Measurements from ENCODE around the gene KDELR1. TPM values are rescaled to one million over a fixed set of nuclear protein-coding genes. Genes with fewer than 3 reads are reported as not detected.

Gene KDELR1
- 63.7 and 116 TPM in 2 replicates for total RNA-seq

DNA sequence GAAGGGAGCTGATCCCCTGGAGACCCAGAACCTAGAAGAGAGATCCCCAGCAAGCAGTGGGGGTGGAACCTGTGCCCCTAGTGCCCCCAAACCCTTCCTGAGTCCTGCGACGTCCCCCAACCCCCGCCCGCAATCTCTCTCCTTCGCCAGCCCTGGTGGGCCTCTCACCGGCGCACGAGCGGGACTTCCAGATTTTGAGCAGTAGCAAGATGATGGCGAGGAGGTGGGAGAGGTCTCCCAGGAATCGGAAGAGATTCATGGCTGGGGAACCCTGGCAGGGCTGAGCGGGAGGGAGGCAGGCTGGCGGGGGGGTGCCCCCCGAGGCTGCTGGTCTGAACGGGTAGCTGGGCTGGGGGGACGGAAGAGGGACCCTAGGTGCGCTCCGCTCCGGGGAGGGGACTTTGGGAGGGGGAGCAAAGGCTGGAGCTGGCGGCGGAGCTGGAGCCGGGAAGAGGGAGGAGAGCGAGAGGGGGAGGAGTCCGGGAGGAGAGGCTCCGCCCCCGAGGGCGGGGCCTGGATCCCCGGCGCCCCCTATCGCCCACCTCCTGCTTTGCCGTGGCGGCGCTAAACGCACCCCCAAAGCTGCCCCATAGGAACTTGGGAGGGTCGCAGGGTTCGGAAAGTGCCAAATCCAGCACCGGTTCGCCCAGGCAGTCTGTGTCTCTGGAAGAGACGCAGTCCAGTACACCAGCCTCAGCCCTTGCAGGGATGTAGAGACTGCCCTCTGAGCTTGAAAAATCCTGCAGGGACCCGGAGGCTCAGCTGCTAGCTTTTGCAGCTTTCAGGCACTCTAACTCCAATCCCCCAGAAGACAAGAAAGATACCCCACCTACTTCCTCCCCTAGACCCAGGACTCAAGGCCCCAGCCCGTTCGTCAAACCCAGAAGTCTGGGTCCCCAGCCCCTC, at the start of gene KDELR1:
KDELR1 (minus strand) TSS at position 452 of the 906 bp plus-strand sequence; CDS start at position 259, 193 bp downstream.
- DNase-seq (ENCODE audit: low read depth) = peak; percentile 13

DNA sequence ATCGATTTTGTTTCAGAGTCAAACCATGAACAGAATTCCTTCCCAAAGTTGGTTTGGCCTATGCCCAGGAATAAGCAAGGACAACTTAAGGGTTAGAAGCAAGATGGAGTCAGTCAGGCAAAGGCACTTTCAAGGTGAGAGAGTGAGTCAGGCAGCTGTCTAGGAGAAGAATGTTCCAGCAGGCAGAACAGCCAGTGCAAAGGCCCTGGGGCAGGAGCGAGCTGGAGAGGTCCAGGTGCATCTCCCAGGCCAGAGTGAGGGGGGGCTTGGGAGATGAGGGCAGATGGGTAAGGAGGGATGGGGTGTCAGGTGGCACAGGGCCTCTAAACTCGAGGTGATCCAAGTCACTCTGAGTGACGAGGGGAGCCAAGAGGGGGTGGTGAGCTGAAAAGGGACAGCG, 45.2 kb upstream of the KDELR1 start:
- no peak for DNase-seq (ENCODE audit: low read depth)

DNA sequence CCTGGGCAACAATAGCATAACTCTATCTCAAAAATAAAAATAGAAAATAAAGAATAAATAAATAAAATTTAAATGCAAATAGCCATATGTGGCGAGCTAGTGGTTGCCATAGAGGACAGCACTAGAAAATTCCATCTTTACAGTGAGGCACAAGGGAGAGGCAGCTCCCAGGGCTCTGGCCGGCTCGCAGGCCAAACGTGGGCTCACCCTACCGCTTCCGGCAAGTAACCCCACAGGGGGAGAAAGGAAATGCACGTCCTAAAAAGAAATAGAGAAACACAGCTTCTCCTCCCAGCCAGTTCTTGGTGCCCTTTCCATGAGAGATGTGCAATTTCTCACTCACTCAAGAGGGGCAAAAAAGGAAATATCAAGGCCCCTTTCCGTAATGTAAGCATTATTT, 42.0 kb upstream of the KDELR1 start:
- DNase-seq (ENCODE audit: low read depth) = no peak

DNA sequence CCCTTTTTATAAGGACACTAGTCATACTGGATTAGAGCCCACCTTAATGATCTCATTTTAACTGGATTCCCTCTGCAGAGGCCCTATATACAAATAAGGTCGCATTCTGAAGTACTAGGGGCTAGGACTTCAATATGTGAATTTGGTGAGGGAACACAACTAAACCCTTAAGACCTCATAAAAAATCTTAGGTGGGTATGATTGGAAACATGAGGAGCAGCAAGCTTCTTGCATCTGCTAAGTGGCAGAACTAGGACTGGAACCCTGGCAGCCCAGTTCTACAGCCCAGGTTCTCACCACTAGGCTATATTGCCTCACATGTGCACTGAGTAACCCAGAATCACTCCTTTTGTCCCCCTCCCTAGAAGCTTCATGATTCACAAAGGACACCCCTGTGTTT, 37.3 kb upstream of the KDELR1 start:
- no peak for DNase-seq (ENCODE audit: low read depth)

DNA sequence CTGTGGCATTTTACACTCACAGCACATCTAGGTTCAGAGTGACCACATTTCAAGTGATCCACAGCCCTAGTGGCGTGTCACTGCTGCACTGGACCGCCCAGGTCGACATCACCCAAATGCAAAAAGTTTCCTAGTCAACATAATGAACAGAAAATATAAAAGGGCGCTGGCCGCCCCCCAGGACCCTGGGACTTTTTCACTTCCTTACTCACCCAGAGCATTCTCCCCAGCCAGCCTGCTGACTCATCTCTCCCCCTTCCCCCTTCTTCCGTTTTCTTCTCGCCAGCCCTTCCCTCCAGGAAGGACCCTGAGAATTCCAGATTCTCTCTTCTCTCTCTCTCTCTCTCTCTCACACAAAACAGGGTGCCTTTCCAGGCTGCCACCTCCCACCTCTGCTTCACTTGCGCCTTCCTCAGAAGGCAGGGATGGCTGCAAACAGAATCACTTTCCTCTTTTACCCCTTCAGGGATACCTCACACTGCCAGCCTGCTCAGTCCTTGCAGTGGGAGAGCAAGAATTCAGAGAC, 33.4 kb upstream of the KDELR1 start:
- DNase-seq (ENCODE audit: low read depth) = peak; percentile 69

DNA sequence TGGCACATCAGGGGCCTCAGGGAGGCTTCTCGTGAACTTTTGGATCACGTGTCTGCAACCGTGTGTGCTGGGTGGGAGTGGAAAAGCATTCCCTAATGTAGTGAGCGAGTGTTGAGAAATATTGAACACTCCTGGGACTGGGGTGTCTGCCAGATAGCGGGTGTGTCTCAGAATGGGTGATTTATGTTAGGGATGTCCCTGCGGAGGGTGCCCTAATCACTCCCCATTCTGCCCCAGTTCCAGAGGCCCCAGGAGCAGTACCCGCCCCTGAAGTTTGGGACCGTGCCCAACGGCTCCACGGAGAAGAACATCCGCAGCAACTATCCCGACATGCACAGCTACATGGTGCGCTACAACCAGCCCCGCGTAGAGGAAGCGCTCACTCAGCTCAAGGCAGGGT, 30.2 kb upstream of the KDELR1 start:
- DNase-seq (ENCODE audit: low read depth) = no peak

DNA sequence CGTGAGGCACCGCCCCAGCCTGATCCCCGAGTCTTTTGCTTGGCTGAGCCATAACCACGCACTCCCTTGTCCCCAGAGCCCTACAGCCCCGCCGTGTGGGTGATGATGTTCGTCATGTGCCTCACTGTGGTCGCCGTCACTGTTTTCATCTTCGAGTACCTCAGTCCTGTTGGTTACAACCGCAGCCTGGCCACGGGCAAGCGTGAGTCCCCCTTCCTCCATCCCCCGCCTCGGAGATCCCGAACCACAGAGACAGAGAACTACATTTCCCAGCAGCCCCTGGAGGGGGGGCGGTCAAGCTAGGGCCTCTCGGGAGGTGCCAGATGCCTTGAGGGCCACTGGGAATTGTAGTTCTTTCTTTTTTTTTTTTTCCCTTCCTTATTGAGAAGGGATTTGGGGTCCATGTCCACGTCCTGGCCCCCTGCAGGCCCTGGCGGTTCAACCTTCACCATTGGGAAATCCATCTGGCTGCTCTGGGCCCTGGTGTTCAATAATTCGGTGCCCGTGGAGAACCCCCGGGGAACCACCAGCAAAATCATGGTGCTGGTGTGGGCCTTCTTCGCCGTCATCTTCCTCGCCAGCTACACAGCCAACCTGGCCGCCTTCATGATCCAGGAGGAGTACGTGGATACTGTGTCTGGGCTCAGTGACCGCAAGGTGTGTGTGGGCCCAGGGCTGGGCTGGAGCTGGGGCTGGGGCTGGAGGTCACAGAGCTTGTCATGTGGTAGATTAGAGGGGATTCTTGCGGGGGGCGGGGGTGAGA, 28.0 kb upstream of the KDELR1 start:
- no peak for DNase-seq (ENCODE audit: low read depth)

DNA sequence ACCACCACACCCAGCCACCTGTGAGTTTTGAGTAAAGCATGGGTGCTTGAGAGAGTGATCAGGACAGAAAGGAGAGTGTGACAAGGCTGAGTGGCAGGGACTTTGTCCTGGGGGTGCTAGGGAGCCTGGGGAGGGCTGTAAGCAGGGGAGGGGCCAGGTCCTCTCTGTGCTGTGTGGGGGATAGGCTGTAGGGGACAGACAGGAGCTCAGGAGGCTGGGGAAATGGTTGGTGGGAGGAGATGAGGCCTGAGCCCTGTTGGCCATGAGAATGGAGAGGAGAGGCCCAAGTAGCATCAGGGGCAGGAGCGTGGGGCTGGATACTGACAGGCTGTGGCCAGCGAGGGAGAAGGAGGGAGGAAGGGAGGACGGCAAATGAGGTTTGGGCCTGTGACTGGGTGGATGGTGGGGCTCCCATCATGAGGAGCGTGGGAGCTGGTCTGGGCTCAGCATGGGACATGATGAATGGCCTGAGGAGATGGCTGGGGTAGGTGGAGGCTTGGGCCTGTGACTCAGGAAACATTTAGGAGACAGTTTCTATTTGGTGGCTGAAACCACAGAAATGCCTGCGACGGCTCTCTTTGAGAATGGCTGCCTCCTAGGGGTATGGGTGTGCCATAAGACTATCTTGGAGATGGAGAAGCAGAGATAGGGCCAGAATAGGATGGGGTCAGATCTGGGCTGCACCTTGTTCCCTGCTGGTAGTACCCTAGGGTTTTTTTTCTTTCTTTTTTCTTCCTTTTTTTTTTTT, 27.1 kb upstream of the KDELR1 start:
- no peak for DNase-seq (ENCODE audit: low read depth)

DNA sequence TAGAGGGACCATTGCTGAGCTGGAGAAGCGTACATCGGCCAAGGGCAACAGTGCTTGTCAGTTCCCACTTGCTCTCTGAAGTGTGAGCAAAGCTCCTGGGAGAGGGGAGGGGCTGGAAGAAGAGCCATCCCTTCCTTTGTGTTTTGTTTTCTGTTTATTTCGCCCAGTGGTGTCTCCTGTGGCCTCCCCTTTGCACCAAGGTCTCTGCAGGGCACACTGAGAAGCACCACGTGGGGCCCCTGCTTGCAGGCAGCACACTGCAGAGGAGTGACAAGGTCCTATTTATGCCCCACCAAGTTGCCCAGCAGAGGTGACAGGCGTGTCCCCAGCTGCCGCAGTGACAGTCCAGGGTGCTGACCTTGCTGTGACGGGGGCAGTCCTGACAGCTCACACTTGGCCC, 26.1 kb upstream of the KDELR1 start:
- no peak for DNase-seq (ENCODE audit: low read depth)

DNA sequence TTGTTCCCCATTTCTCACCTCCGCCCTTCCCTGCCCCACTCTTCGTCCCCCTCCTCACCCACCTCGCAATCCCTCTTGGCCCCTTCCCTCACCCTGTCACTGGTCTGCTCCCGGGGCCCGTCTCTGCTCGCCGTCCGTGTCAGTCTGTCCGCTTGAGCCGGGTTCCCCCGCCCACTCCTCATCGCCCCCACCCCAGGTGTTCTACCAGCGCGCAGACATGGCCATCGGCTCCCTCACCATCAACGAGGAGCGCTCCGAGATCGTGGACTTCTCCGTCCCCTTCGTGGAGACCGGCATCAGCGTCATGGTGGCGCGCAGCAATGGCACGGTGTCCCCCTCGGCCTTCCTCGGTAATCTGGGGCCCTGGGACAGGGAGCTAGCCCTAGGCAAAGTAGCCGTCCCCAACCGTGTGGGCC, 24.5 kb upstream of the KDELR1 start:
- no peak for DNase-seq (ENCODE audit: low read depth)

DNA sequence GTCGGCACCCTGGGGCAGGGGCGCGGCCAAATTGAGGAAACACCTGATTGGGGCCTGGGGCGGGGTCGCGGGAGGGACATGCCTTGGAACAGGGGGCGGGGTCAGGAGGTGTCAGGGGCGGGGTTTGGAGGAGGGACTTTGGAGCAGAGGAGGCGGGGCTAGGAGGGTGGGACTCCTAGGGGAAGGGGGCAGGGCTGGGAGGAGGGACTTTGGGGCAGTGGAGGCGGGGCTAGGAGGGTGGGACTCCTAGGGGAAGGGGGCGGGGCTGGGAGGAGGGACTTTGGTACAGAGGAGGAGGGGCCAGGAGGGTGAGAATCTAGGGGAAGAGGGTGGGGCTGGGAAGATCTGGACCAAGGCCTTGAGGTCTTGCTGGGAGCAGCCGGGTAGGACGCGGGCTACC, 24.0 kb upstream of the KDELR1 start:
- DNase-seq (ENCODE audit: low read depth) = peak; percentile 72

DNA sequence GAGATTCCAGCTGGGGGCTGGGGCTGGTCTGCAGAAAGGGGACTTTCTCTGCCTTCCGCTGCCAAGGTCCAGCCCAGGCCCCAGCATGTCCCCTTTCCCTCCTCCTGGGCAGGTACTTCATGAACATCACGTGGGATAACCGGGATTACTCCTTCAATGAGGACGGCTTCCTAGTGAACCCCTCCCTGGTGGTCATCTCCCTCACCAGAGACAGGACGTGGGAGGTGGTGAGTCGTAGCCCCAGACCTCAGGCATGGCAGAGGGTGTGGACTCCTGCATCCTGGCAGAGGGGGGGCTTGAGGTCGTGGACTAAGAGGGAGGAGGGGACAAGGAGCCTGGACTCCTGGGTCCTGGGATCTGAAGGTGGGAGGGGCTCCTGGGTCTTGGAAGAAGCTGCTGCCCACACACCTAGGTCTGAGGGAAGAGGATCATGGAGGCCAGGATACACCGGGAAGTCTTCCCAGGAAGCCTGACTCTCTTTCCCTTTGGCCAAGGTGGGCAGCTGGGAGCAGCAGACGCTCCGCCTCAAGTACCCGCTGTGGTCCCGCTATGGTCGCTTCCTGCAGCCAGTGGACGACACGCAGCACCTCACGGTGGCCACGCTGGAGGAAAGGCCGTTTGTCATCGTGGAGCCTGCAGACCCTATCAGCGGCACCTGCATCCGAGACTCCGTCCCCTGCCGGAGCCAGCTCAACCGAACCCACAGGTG, 22.7 kb upstream of the KDELR1 start:
- DNase-seq (ENCODE audit: low read depth) = no peak

DNA sequence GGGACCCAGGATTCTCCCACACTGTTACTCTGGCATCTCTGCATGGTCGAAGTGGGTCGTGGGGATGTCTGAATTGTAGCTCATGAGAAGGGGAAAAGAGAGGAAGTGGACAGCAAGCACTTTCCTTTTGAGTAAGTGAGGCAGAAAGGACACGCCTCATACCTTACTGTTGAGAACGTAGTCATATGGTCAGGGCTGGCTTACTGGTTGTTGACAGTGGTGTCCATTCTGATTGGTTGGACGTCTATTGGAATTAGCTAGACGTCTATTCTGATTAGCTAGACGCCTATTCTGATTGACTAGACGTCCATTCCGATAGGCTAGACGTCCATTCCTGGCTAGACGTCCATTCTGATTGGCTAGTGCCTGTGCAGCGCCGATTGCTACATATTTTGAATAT, 14.5 kb upstream of the KDELR1 start:
- DNase-seq (ENCODE audit: low read depth) = no peak

DNA sequence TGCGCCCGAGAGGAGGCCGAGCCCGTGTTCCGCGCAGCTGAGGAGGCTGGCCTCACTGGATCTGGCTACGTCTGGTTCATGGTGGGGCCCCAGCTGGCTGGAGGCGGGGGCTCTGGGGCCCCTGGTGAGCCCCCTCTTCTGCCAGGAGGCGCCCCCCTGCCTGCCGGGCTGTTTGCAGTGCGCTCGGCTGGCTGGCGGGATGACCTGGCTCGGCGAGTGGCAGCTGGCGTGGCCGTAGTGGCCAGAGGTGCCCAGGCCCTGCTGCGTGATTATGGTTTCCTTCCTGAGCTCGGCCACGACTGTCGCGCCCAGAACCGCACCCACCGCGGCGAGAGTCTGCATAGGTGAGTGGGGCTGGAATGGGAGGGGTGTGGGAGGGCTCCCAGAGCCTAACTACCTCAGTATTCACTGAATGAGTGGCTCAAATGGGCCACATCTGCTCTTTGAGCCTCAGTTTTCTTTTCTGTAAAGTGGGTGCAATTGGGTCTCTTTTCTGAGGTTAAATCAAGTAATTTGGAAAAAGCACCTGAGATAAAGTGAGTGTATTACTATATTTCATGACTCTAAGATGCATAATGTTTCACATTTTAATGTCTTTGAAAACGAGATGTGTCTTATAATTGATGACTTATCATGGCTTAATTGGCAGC, 13.8 kb upstream of the KDELR1 start:
- DNase-seq (ENCODE audit: low read depth) = no peak

DNA sequence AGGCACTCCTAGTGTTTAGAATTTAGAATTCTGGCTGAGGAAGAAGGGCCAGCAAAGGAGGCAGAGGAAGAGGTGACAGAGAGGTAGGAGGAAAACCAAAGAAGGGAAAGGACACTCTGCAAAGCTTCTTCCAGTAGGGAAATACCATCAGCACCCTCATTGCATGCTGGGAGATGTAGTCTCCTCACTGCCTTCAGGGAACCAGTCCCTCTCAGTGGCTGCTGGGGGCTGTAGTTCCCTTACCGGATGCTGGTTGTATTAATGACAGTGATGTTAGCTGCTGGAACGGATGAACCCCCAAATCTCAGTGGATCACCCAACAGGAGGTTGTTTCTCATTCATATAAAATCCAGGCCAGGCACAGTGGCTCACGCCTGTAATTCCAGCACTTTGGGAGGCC, 12.3 kb upstream of the KDELR1 start:
- peak; percentile 53 for DNase-seq (ENCODE audit: low read depth)

DNA sequence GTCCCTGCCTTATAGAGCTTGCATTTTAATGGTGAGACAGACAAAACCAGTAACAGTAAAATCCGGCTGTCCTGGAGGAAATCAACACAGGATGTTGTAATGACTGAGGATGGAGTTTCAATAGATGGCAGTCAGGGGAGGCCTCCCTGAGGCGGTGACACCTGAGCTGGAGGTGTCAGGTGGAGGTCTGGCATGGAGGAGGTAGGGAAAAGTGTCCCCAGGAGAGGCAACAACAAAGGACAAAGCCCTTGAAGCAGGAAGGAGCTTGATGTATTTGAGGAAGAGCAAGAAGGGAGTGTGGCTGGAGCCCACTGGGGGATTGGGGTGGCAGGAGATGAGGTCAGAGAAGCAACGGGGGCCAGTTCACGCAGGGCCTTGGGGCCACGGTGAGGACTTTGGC, 9.9 kb upstream of the KDELR1 start:
- no peak for DNase-seq (ENCODE audit: low read depth)

DNA sequence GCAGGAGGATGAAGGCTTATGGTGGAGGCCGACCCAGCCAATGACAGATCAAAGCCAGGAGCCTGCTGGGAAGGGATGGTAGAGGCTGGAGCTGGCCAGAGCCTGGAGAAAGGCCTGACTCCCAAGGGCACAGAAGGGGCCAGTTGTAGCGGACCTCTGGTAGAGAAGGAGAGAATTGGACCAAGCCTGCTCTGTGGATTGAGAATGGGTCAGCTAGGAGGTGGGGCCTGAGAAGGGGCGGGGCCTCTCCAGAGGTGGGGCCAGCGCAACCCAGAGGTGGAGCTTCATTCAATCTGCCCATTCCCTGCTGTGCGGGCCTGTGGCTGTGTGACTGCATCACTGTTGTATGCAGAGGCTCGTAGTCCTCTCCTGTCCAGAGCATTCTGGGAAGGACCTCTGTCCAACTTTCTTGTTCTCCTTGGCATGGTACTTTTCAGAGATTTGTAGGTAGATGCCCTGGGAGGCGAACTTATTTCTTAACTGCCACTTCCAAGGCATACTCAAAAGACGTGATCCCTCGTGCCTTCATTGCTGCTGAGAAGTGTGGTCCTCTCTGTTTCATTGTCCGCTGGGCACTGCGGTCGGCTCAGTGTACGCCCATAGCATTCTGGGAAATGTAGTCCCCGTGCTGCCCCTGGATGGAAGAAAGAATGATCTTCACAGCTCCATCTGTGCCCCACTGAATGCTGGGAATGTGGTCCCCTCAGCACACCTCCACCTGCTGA, 8.8 kb upstream of the KDELR1 start:
- no peak for DNase-seq (ENCODE audit: low read depth)

DNA sequence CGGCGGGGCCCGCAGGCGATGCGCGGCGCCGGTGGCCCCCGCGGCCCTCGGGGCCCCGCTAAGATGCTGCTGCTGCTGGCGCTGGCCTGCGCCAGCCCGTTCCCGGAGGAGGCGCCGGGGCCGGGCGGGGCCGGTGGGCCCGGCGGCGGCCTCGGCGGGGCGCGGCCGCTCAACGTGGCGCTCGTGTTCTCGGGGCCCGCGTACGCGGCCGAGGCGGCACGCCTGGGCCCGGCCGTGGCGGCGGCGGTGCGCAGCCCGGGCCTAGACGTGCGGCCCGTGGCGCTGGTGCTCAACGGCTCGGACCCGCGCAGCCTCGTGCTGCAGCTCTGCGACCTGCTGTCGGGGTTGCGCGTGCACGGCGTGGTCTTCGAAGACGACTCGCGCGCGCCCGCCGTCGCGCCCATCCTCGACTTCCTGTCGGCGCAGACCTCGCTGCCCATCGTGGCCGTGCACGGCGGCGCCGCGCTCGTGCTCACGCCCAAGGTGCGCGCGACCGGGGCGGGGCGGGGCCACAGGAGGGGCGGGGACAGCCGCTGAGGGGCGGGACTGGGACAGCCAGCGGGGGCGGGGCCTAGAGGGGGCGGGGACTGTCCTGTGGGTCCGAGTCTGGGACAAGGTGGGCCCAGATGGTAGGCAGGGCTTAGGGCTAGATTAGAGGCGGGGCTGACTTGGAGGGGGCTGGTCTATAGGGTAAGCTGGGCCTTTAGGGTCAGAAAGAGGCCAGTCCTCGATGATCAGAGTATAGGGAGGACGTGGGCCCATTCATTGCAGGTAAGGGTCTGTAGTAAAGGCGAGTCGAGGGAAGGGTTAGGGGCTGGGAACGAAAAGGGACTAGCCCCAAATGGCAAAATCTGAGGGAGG, 7.3 kb upstream of the KDELR1 start:
- DNase-seq (ENCODE audit: low read depth) = peak; percentile 29

DNA sequence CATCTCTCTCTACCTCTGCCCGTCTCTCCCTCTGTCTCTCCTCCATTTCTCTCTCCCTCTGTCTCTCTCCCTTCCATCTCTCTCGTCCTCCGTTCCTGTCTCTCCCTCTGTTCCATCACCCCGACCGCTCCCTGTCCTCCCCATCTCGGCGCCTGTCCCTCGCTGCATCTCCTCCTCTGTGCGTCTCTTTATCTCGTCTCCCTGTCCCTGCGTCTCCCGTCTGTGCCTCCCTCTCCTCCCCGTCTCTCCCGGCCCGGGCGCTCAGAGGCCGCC, 6.7 kb upstream of the KDELR1 start:
- no peak for DNase-seq (ENCODE audit: low read depth)
